C4-2B (cell line): ENCODE data around the gene ZXDB.
A peak's percentile ranks its signal among the peaks of the same experiment; 100 is the strongest.
"Not testable (repeated sequence)": the region's sequence is repeated elsewhere in the genome, so short reads cannot be mapped to it uniquely, and the experiment has no call there.

Source experiments
- H3K27ac ChIP-seq: fragments of 450-650 bp; 2 replicates; pipeline ENCODE4 v1.5.1; 2017
- CTCF ChIP-seq: fragments of 450-650 bp; conservative IDR thresholded peaks from 2 replicates; pipeline ENCODE4 v1.5.1; 2017; ENCODE audit warnings: mild to moderate bottlenecking
- ZFX ChIP-seq: fragments of 450-650 bp; IDR thresholded peaks from 2 replicates; pipeline ENCODE4 v1.6.1; 2017

ZXDB gene

DNA sequence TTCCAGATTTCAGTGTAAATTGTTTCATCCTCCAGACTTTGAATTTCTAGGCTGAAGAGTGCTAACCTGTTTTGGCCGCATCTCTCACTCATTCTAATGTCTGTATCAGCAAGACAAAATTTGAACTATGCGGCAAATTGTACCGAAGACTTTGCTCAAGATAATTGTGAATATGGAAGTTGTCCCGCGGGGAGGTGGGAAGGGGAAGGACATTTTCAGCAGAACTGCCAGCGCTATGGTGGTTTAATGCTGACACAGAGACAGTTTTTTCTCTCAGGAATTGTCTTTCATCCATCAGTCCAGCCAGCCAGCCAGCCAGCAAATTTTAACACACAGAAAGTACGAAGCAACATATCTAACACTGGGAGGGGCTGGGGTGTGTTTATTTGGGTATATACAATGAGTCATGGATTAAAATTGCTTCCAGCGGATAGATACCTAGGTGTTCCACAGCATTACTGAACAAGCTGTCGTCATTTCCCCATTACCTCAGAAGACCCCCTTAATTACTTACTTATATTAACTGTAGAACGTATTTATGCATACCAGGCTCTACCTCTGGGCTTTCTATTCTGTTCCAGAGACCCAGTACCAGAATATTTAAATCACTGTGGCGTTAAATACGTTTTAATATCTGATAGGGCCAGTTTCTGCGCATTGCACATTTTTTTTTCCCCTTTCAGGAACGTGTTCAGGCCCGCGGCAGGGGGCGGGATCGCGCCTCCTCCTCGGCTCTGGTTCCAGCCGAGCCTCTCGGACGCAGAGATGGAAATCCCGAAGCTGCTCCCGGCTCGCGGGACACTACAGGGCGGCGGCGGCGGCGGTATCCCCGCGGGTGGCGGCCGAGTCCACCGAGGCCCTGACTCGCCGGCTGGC, at the start of gene ZXDB:
Gene ZXDB (plus strand): TSS at position 728 of the 876 bp plus-strand sequence. CDS start 38 bp downstream, at position 766.
- peak within 1 kb of the TSS; percentile 84 for H3K27ac ChIP-seq

DNA sequence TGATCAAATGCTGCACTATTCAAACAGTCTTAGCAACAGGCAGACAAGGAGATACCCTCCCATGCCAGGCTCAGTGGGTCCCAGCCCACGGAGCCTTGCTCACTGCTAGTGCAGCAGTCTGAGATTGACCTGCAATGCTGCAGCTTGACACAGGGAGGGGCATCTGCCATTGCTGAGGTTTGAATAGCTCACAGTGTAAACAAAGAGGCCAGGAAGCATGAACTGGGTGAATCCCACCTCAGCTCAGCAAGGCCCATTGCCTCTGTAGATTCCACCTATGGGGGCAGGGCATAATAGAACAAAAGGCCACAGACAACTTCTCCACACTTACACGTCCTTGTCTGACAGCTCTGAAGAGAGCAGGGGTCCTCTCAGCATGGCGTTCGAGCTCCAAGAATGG, 26.6 kb upstream of the ZXDB start:
- H3K27ac ChIP-seq: no peak overlapping the region
- TF ChIP-seq ZFX (no peak), CTCF (no peak)

GRCh38 chrX:57573754-57574153, 18.1 kb upstream of the ZXDB start:
- no peak overlapping the region for H3K27ac ChIP-seq
- TF ChIP-seq ZFX: no peak
- TF ChIP-seq CTCF: peak; percentile 54

DNA sequence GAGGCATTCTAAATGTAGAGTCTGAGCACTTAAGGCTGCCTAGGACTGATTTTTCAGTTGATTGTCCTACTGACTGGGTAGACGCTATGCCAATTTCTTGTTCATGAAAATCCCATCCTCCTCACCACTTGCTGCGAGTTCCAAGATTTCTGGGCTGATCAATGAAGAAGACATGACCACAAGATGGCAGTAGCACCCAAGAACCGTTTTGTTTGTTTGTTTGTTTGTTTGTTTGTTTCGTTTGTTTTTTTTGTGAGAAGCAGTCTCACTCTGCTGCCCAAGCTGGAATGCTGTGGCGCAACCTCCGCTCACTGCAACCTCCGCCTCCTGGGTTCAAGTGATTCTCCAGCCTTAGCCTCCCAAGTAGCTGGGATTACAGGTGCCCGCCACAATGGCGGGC, 8.9 kb upstream of the ZXDB start:
- TF ChIP-seq CTCF: peak; percentile 37
- not testable (repeated sequence) for H3K27ac ChIP-seq

DNA sequence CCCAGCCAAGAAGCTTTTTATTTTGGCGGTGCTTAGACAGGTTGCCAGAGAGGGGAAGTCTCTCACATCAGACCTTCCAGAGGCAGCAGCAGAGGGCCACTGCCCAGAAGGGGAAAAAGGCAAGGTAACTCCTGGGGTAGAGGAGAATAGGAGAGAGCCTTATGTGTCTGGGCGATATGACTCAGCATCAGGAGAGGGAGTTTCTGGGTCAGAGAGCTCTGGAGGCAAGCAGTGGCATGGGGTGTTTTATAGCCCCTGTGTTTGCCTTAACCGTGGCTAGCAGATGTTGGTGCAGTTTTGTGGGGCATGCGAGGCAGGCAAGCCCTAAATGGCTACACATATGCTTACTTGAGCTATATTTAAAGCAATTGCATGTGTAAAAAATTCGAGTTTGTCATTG, 8.3 kb upstream of the ZXDB start:
- no peak overlapping the region for H3K27ac ChIP-seq
- TF ChIP-seq ZFX: no peak
- no peak for TF ChIP-seq CTCF

GRCh38 chrX:57586360-57586759, 5.5 kb upstream of the ZXDB start:
- H3K27ac ChIP-seq: no peak overlapping the region
- TF ChIP-seq CTCF (no peak), ZFX (no peak)

- H3K27ac ChIP-seq: no peak overlapping the region
- TF ChIP-seq ZFX (no peak), CTCF (no peak)
Measured at GRCh38 chrX:57587062-57587461, 4.7 kb upstream of the ZXDB start.

GRCh38 chrX:57587607-57588006, 4.2 kb upstream of the ZXDB start:
- TF ChIP-seq CTCF: no peak
- TF ChIP-seq ZFX: no peak
- no peak overlapping the region for H3K27ac ChIP-seq
